GM12878 (cell line): ENCODE results near the gene MYCN. TPM values are rescaled to one million over a fixed set of nuclear protein-coding genes. Genes with fewer than 3 reads are reported as not detected.

Experiments used
- ATAC-seq: fragments of 200-7000 bp; cut with Tn5 transposase; 3 replicates; pipeline ENCODE4 v1.9.1; 2020; ENCODE audit warnings: mild to moderate bottlenecking, moderate library complexity
- BruUV-seq: library from RNA; stranded (reverse); fragments of 400-500 nt; replicated peaks from 2 replicates; lab custom pipeline; 2021; lab: Mats Ljungman, UMichigan
- CTCF ChIA-PET: fragments of 300-600 bp; sonication (Branson Sonifier 250); formaldehyde crosslinking; extraction: SDS; loops from one replicate; lab custom pipeline; 2021; ENCODE audit warnings: inconsistent platforms; lab: Yijun Ruan, JAX
- POLR2A ChIA-PET: fragments of 350-600 bp; formaldehyde crosslinking; extraction: SDS; loops from one replicate; lab custom pipeline; 2021; ENCODE audit warnings: inconsistent platforms; lab: Charles Lee
- RAD21 ChIA-PET: fragments of 300-600 bp; sonication (Branson Sonifier 250); formaldehyde crosslinking; loops from one replicate; lab custom pipeline; 2023; ENCODE audit warnings: antibody characterized with exemption; ENCODE audit not compliant: unreplicated experiment; lab: Charles Lee
- SMC1A ChIA-PET: fragments of 300-600 bp; sonication (Branson Sonifier 250); formaldehyde crosslinking; loops from one replicate; lab custom pipeline; 2023; ENCODE audit not compliant: unreplicated experiment, uncharacterized antibody; lab: Charles Lee
- DNase-seq: peaks from one replicate; pipeline ENCODE4 v3.0.0-alpha.2; 2011; ENCODE audit warnings: low read depth, low spot score
- FAIRE-seq: peaks from 3 replicates; lab custom pipeline; 2011; peaks lifted over from hg19 to GRCh38; lab: Jason Lieb, UNC
- H2AFZ ChIP-seq: 2 replicates; pipeline ENCODE4 v1.6.0; 2011; ENCODE audit warnings: low read depth, low read length, control low read depth; ENCODE audit not compliant: control insufficient read depth
- H3K27ac ChIP-seq: 2 replicates; pipeline ENCODE4 v1.5.1; 2011; ENCODE audit warnings: control low read depth; ENCODE audit not compliant: control insufficient read depth, insufficient read depth
- H3K27me3 ChIP-seq, 2 experiments: replicated peaks in 1 of 2; 2 replicates each; pipeline versions ENCODE4 v1.6.0 to v1.6.1; 2011; ENCODE audit warnings: low read length in 1 of 2; ENCODE audit not compliant: control insufficient read depth in 2 of 2, insufficient read depth in 2 of 2
- H3K36me3 ChIP-seq, 2 experiments: 2 replicates each; pipeline ENCODE4 v1.5.1; 2011; ENCODE audit warnings: low read length in 1 of 2; ENCODE audit not compliant: control insufficient read depth in 2 of 2, insufficient read depth in 2 of 2
- H3K4me1 ChIP-seq: 2 replicates; pipeline ENCODE4 v1.6.1; 2011; ENCODE audit warnings: mild to moderate bottlenecking, low read length, moderate library complexity, mixed read lengths; ENCODE audit not compliant: control insufficient read depth, insufficient read depth
- H3K4me2 ChIP-seq: 2 replicates; pipeline ENCODE4 v1.6.0; 2011; ENCODE audit warnings: control low read depth; ENCODE audit not compliant: control insufficient read depth, insufficient read depth
- H3K4me3 ChIP-seq: fragments of 200-600 bp; sonication (generic); 2 replicates; pipeline ENCODE4 v1.5.1; 2016
- H3K79me2 ChIP-seq: 2 replicates; pipeline ENCODE4 v1.6.0; 2011; ENCODE audit warnings: low read length; ENCODE audit not compliant: control insufficient read depth, insufficient read depth
- H3K9ac ChIP-seq: 2 replicates; pipeline ENCODE4 v1.8.0; 2011; ENCODE audit warnings: low read length, control low read depth, mixed read lengths; ENCODE audit not compliant: control insufficient read depth, insufficient read depth
- H3K9me3 ChIP-seq: replicated peaks from 3 replicates; pipeline ENCODE4 v1.5.1; 2011; ENCODE audit warnings: mild to moderate bottlenecking, low read length; ENCODE audit not compliant: control insufficient read depth, insufficient read depth
- H4K20me1 ChIP-seq: 2 replicates; pipeline ENCODE4 v1.6.0; 2011; ENCODE audit not compliant: control insufficient read depth, insufficient read depth
- BRCA1 ChIP-seq: IDR thresholded peaks from 2 replicates; pipeline ENCODE4 v1.6.1; 2011; ENCODE audit warnings: low read depth, low read length, improper control_type of control experiment
- CEBPB ChIP-seq, 2 experiments: fragments of 150-350 bp in 1 of 2; IDR thresholded peaks; 2 replicates each; pipeline ENCODE4 v1.6.1; 2012 to 2014; ENCODE audit warnings: low read depth in 2 of 2, low read length in 2 of 2, borderline replicate concordance in 1 of 2, inconsistent platforms in 1 of 2
- DPF2 ChIP-seq: fragments of 450-650 bp; IDR thresholded peaks from 2 replicates; pipeline ENCODE4 v1.6.1; 2017; ENCODE audit warnings: mild to moderate bottlenecking
- EED ChIP-seq: sonication (generic); IDR thresholded peaks from 2 replicates; pipeline ENCODE4 v1.6.1; 2016; ENCODE audit warnings: antibody characterized with exemption, low read depth
- IKZF1 ChIP-seq: fragments of 450-650 bp; conservative IDR thresholded peaks from 2 replicates; pipeline ENCODE4 v1.6.1; 2017; ENCODE audit warnings: antibody characterized with exemption, mild to moderate bottlenecking
- JUNB ChIP-seq: IDR thresholded peaks from 2 replicates; pipeline ENCODE4 v1.6.1; 2016; ENCODE audit warnings: antibody characterized with exemption, mild to moderate bottlenecking
- MEF2A ChIP-seq: IDR thresholded peaks from 2 replicates; pipeline ENCODE4 v1.6.1; 2011; ENCODE audit warnings: low read depth, mild to moderate bottlenecking, low read length, moderate library complexity; ENCODE audit not compliant: insufficient read depth
- NFXL1 ChIP-seq: fragments of 450-650 bp; IDR thresholded peaks from 2 replicates; pipeline ENCODE4 v1.6.1; 2017; ENCODE audit warnings: antibody characterized with exemption, mild to moderate bottlenecking, borderline replicate concordance
- SMARCA5 ChIP-seq: fragments of 450-650 bp; IDR thresholded peaks from 2 replicates; pipeline ENCODE4 v1.6.1; 2017; ENCODE audit warnings: mild to moderate bottlenecking
- TBL1XR1 ChIP-seq: IDR thresholded peaks from 2 replicates; pipeline ENCODE4 v1.6.1; 2012; ENCODE audit warnings: low read depth, low read length, improper control_type of control experiment
- ZNF217 ChIP-seq: fragments of 450-650 bp; IDR thresholded peaks from 2 replicates; pipeline ENCODE4 v1.6.1; 2017; ENCODE audit warnings: antibody characterized with exemption, mild to moderate bottlenecking
- WGBS: methylation state at CpG from one replicate; pipeline ENCODE4 v1.1.6; 2016; ENCODE audit warnings: low lambda C conversion rate; ENCODE audit not compliant: insufficient replicate concordance, insufficient coverage; ENCODE audit errors: missing lambda C conversion rate; 5-methylcytosine and 5-hydroxymethylcytosine counted together
- in situ Hi-C: fragments of 300-500 bp; cut with MboI; formaldehyde crosslinking; loops from 9 replicates; pipeline ENCODE4 v1.14.3; 2018; ENCODE audit warnings: mixed read lengths
- intact Hi-C: fragments of 100-400 bp; cut with micrococcal nuclease; formaldehyde crosslinking; loops from one replicate; pipeline ENCODE4 v1.14.2; 2022; ENCODE audit not compliant: unreplicated experiment
- polyA plus RNA-seq, 11 experiments: library from polyadenylated mRNA; depleted of rRNA in 4 of 11; unstranded in 6 of 11; stranded (reverse) in 5 of 11; fragments of >200 nt; fragmentation: Nextera tagmentation in 4 of 11; fragmentation: Illumina TruSeq in 1 of 11; extraction: Ambion mirVana in 4 of 11; extraction: Trizol in 1 of 11; gene quantifications; 1 replicate in 1 of 11; 2 replicates in 10 of 11; pipeline versions ENCODE4 v1.2.1 to v1.2.3, GENCODE V29; 2011 to 2016; ENCODE audit warnings: inconsistent platforms in 2 of 11, missing spikeins in 2 of 11, low read depth in 1 of 11
- total RNA-seq, 4 experiments: library from RNA; depleted of rRNA in 3 of 4; stranded (reverse); fragments of >200 nt in 3 of 4; fragmentation: Illumina TruSeq in 1 of 4; extraction: Trizol in 1 of 4; gene quantifications; 2 replicates each; pipeline versions ENCODE4 v1.2.1 to v1.2.3, GENCODE V29; 2013 to 2021

MYCN gene
- total and polyA plus RNA-seq, 10 of the 15 experiments (the other 5 are each of a cell fraction or from before 2014, with no cell fraction given): not detected

- ChIA-PET SMC1A (no interaction called here), CTCF (interaction anchor here (0.6 to 1.1 kb wide), 2 partner anchors 20 to 30 kb away, joined by 3 to 4 read pairs; no protein-coding TSS in a partner anchor)
- Histone ChIP-seq H3K4me3 (no peak overlapping the region), H3K36me3 (no peaks in the 10 kb centered on the region), H3K4me2 (no peak overlapping the region), H3K27ac (no peak overlapping the region), H3K9ac (no peak overlapping the region), H4K20me1 (no peaks in the 10 kb centered on the region)
- in situ Hi-C loops: no loop called here
- TF ChIP-seq NFXL1: no peak
- peak; percentile 62; the same call in 1 of the 2 replicates for TF ChIP-seq IKZF1
- no peak for TF ChIP-seq BRCA1
- TF ChIP-seq JUNB: no peak
- TF ChIP-seq MEF2A: no peak
- TF ChIP-seq DPF2: 0 out of 2 replicates have a peak, but pooled peaks have one; percentile 22
- no peak for TF ChIP-seq TBL1XR1
- peak; percentile 60 for TF ChIP-seq EED
- peak; percentile 48; the same call in 1 of the 2 replicates for TF ChIP-seq ZNF217
- 0 out of 2 replicates have a peak, but pooled peaks have one; percentile 20 for TF ChIP-seq SMARCA5
- TF ChIP-seq CEBPB (IDR thresholded peaks at IDR 0.05; ENCODE audit: borderline replicate concordance in 1 of 2, low read depth in 2 of 2, low read length in 2 of 2): peak in 1 of 2 experiments; percentile 42; a peak in 1 of 4 replicates
- TF ChIP-seq, all 136 proteins: peak for 6
- no TSS peak for BruUV-seq
- RAD21 ChIA-PET: no interaction called here
- no peak for DNase-seq
- no peaks in the 10 kb centered on the region for H3K79me2 ChIP-seq
- no peaks in the 10 kb centered on the region; the same call in 1 of the 2 replicates for H3K4me1 ChIP-seq
- H2AFZ ChIP-seq: no peak overlapping the region
- no peak for FAIRE-seq
- ATAC-seq: peak; percentile 52
- no peaks in the 10 kb centered on the region; the same call in 2 of the 3 replicates for H3K9me3 ChIP-seq
- POLR2A ChIA-PET: no interaction called here
- no peaks in the 10 kb centered on the region; a peak in 1 of 4 replicates for H3K27me3 ChIP-seq
- intact Hi-C loops: no loop called here
- WGBS: 39% methylated on average over 15 of the region's 15 CpGs
These were observed 49.1 kb upstream of the MYCN start for GRCh38 chr2:15890936-15891905.
